HG03159 (cell line): Measurements from ENCODE around the gene AP1M1.
"Not testable (repeated sequence)": the region's sequence is repeated elsewhere in the genome, so short reads cannot be mapped to it uniquely, and the experiment has no call there.

Experiments
- ATAC-seq: cut with Tn5 transposase; IDR thresholded peaks from one replicate; pipeline ENCODE4 v1.9.1; 2021; ENCODE audit warnings: mild to moderate bottlenecking, moderate library complexity; ENCODE audit not compliant: unreplicated experiment

Gene AP1M1

DNA sequence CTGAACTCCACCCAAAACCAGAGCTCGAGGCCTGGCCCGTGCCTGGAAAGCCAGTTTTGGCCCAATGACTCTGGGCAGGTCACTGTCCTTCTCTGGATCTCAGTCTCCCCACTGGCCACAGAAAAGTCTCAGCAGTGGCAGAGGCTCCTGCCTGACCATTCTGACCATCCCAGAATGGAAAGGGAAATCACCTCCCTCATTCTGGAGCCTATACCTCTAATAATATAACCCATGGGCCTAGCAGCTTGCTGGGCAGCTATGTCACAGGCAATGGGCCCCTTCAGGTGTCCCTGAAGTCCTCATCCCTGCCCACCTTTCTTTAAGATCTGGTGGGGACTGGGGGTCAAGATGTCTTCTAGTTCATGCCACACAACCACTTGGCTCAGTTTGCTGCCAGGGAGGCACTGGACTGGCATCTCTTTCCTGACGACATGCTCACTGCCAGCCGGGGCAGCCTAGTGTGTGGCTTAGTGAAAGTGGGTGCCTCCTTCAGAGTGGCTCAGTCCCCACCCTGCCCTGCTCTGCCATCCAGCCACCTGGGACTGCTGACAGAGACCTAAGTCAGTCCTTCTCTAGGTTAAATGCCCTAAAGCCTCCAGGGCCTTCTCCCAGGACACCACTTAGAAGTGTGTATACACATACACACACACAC is 62.6 kb downstream of the AP1M1 start:
- no peak for ATAC-seq

DNA sequence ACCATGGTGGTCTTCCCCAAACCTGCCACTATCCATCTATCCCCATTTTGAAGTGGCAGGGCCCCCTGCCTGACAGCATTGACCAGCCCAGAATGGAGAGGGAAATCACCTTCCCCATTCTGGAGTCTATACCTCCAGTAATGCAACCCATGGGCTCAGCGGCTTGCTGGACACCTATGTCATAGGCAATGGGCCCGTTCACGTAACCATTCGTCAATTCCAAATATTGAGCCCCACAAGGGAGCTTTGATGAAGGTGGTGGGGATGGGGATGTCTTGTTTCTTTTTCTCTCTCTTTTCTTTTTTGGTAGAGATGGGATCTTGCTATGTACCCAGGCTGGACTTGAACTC is 63.1 kb downstream of the AP1M1 start:
- ATAC-seq: no peak

DNA sequence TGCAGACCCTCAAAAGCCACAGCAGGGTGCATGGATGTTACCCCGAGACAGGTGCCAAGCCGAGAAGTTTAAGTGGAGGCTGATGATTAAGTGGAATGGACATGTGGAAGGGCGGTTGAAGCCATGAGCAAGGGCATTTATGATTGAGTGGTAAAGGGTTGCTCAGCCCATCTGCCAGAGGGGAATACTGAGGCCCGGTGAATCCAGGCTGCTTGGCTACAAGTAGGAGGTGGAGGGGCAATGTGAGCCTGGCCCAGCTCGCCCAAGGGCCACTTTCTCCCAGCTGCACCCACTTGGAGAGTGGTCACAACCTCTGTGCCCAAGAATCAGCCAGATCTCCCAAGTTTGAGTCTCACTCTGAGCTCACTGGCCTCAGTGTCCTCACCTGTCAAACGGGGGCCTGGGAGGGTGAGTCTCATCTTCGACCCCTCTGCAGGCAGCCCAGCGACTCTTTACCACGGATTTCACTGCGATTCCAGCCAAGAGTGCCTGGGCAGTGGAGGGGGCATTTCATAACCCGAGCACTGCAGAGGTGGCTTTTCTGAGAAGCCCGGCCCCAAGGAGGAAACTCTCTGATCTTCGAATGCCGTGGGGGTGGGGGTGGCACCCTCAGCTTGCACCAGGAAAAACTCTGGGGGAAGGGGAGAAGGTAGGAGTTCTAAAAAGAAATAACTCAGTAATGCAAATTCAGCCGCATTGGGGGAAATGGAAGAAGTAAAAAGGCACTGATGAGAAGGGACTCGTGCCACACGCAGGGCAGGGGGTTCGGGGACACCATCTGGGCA is 64.1 kb downstream of the AP1M1 start:
- ATAC-seq: no peak

GRCh38 chr19:16262618-16263017 is 64.9 kb downstream of the AP1M1 start:
- ATAC-seq: no peak

DNA sequence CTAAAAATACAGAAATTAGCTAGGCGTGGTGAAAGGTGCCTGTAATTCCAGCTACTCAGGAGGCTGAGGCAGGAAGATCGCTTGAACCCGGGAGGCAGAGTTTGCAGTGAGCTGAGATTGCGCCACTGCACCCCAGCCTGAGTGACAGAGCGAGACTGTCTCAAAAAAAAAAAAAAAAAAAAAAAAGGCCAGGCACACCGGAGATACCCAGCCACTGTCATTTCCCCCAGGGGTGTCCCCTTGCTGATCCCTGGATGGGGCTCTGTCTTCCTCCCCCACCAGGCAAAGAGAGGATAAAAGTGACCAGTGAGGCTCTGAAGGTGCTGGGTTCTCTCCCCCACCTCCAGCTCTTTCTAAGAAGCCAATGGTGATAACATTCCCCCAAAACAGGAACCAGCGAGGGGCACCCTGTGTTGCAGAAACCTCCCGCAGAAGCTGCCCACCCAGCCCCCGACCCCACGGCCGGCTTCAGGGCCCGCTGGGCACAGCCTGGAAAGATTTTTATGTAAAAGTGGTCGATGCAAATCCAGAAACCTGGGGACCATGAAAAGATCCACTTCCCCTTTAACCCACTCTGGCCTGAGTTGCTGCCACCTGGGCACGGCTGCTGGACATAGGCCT is 65.5 kb downstream of the AP1M1 start:
- no peak for ATAC-seq

DNA sequence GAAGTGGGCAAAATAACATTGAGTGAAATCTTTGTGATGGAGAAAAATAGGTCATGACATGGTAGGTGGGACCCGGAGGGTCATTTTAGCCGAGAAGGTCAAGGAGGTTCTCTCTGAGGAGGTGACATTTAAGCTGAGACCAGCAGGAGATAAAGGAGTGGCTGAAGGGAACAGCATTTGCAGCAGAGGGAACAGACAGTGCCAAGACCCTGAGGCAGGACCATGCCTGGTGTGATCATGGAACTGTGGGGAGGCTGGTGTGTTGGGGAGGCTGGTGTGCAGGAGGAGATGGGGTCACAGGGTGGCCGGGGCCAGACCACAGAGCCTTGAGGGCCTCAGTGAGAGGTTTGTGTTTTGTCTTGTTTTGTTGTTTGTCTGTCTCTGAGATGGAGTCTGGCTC is 67.5 kb downstream of the AP1M1 start:
- ATAC-seq: no peak

DNA sequence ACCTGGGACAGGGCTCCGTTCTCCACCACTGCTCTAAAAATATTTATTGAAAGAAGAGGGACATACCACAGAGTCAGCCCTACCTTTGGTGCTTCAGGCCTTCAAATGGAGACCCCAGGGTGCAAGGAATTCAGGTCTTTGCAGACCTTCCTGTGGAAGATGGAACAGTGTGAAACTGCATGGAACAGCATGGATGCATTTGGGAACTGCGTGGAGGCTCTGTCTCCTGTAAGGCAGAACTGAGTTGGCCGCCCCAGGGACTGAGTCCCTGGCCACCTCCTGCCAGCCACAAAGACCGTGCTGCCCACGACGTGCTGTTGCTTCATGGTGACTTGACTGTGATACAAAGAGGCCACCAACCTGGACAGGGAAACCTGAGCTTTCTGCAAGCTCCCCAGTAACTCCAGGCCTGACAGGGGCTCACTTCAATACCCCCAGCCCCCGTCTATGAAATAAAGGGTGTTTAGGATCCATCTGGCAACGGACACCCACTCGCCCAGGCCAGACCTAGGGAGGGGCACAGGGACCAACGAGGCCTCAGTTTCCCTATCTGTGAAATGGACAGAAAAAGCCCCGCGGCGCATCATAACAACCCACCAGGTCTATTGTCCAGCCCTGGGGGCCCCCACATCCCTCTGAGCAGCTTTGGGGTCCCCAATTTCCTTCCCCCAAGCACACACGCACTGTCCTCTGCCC is 68.3 kb downstream of the AP1M1 start:
- no peak for ATAC-seq

DNA sequence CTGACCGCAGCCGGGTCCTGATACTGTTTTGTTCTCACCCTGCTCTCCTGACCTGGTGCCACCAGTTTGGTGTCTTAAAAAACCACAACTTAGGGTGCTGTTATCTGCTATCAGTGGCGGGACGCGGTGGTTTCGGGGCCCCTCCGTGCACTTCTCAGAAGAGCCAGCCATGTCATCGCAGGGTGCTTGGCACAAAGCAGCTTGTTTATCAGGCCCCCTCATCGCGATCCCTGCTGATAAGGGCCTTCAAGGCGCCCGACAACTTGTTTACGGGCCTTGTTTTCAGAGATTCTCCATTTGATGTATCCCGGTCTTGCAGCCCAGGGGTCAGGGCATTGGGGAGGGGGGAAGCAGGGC is 68.9 kb downstream of the AP1M1 start:
- ATAC-seq: no peak

DNA sequence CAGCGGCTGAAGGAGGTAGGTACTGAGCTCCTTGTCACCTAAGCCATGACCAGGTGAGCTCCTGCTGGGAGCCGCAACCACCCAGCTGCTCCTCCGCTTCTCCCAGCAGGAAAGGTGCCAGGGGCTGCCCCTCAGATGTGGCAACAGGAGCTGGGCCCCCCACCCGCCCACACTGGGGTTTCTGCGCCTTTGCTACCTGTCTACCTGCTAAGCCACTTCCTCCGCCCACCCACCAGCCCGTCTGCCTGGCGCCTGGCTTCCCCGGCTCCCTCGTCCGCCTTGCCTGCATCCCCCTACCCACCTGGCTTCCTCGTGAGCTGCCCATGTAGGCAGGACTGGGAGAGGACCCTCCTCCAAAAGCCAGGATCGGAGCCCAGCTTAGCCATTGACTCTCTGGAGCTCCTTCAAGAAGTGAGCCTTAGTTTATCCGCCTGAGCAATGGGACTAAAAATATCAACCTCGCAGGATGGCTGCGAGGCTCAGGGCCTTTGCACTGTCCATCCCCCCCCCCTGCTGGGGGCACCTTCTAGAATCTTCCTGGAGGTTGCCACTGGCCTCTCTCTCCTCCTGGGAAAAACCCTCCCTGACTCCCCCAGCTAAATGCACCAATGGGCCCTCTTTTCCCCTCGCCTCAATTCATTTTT is 71.1 kb downstream of the AP1M1 start:
- ATAC-seq: no peak

- no peak for ATAC-seq
Observed at GRCh38 chr19:16272945-16273344, 75.2 kb downstream of the AP1M1 start.

- ATAC-seq: no peak
Observed at GRCh38 chr19:16274447-16274846, 76.7 kb downstream of the AP1M1 start.

- ATAC-seq: no peak
Observed at GRCh38 chr19:16280306-16280705, 82.6 kb downstream of the AP1M1 start.

DNA sequence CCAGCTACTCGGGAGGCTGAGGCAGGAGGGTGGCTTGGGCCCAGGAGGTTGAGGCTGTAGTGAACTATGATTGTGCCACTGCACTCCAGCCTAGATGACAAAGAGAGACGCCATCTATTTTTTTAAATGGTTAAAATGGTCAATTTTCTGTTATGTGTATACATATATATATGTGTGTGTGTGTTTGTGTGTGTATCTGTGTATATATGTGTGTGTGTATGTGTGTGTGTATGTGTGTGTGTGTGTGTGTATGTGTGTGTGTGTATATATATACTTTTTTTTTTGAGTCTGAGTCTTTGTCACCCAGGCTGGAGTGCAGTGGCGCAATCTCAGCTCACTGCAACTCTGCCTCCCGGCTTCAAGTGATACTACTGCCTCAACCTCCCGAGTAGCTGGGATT is 84.0 kb downstream of the AP1M1 start:
- ATAC-seq: no peak

- no peak for ATAC-seq
Observed at GRCh38 chr19:16283210-16284061, 85.7 kb downstream of the AP1M1 start.

GRCh38 chr19:16284505-16284904 is 86.8 kb downstream of the AP1M1 start:
- ATAC-seq: no peak

DNA sequence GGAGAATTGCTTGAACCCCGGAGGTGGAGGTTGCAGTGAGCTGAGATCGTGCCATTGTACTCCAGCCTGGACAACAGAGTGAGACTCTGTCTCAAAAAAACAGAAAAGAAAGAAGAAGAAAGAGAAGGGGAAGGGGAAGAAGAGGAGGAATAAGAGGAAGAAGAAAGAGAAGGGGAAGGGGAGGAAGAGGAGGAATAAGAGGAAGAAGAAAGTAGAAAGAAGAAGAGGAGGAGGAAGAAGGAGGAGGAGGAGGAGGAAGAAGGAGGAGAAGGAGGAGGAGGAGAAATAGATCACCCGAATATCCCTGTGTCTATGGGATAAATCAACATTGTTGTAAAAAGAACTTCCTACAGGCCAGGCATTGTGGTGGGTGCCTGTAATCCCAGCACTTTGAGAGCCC is 87.4 kb downstream of the AP1M1 start:
- ATAC-seq: not testable (repeated sequence)

- no peak for ATAC-seq
Observed at GRCh38 chr19:16285769-16286498, 88.2 kb downstream of the AP1M1 start.

- no peak for ATAC-seq
Observed at GRCh38 chr19:16288544-16288943, 90.8 kb downstream of the AP1M1 start.

- ATAC-seq: no peak
Observed at GRCh38 chr19:16289594-16289993, 91.9 kb downstream of the AP1M1 start.

GRCh38 chr19:16290692-16291091 is 93.0 kb downstream of the AP1M1 start:
- no peak for ATAC-seq
